Measurements from ENCODE around the gene CXCR1. TPM values are rescaled to one million over a fixed set of nuclear protein-coding genes. Genes with fewer than 3 reads are reported as not detected.
A peak's percentile ranks its signal among the peaks of the same experiment; 100 is the strongest.
"Not testable (repeated sequence)": the region's sequence is repeated elsewhere in the genome, so short reads cannot be mapped to it uniquely, and the experiment has no call there.

CXCR1 gene
- total RNA-seq, 1 donor from 2014 or later = not detected

DNA sequence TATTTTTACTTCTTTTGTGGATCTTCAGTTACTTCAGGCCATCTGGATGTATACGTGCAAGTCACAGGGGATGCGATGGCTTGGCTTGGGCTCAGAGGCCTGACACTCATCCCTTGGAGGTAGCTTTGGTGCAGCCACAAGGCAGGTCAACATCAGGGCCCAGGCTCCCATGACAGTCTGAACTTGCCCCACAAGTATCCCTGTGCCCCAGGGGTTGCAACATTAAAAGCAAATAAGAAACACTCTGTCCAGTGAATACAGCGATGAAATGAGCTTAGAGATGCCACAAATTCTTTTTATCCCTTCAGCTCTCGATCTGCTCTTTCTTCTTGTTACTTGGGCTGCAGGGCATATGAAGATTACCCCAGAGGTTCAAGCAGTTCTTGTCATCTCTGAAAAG lies 13.0 kb upstream of the CXCR1 start:
- no peak overlapping the region for H3K4me3 Mint-ChIP-seq (ENCODE audit: low read depth)
- no peaks in the 10 kb centered on the region for H3K4me1 Mint-ChIP-seq (ENCODE audit: low read depth)
- TF ChIP-seq CTCF (IDR thresholded peaks at IDR 0.05; ENCODE audit: unreplicated experiment) = no peak

GRCh38 chr2:218172845-218173244 lies 6.1 kb upstream of the CXCR1 start:
- TF ChIP-seq CTCF (IDR thresholded peaks at IDR 0.05; ENCODE audit: unreplicated experiment) = no peak
- peak overlapping the region; percentile 24 for H3K27ac Mint-ChIP-seq
- H3K36me3 Mint-ChIP-seq (ENCODE audit: insufficient read depth) = no peaks in the 10 kb centered on the region
- H3K27me3 Mint-ChIP-seq = peaks cover 7% of the 10 kb centered on the region
- H3K4me1 Mint-ChIP-seq (ENCODE audit: low read depth) = peaks cover 7% of the 10 kb centered on the region
- DNase-seq (ENCODE audit: low spot score, unreplicated experiment) = no peak
- no peak overlapping the region for H3K4me3 Mint-ChIP-seq (ENCODE audit: low read depth)
- H3K9me3 Mint-ChIP-seq (ENCODE audit: low read depth) = no peaks in the 10 kb centered on the region

More for the DNA sequence above, 13.0 kb upstream of the CXCR1 start:
- Mint-ChIP-seq H3K9me3 (ENCODE audit: low read depth) (no peaks in the 10 kb centered on the region), H3K27ac (no peak overlapping the region), H3K27me3 (peaks cover 15% of the 10 kb centered on the region), H3K36me3 (ENCODE audit: insufficient read depth) (no peaks in the 10 kb centered on the region)
- DNase-seq (ENCODE audit: low spot score, unreplicated experiment) = no peak

DNA sequence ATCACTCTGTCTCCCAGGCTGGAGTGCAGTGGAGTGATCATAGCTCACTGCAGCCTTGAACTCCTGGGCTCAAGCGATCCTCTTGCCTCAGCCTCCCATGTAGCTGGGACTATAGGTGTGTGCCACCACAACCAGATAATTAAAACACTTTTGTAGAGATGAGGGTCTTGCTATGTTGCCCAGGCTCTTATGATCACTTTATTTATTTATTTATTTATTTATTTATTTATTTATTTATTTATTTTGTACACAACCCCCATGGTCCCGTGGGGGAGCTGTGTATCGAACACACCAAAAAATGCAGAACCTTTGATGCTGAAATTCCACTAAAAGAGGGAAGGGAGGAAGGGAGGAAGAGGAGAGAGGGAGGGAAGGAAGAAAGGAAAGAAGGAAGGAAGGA lies 5.0 kb upstream of the CXCR1 start:
- peaks cover 10% of the 10 kb centered on the region for H3K27me3 Mint-ChIP-seq
- not testable (repeated sequence) for H3K36me3 Mint-ChIP-seq (ENCODE audit: insufficient read depth); DNase-seq (ENCODE audit: low spot score, unreplicated experiment); H3K27ac Mint-ChIP-seq; H3K9me3 Mint-ChIP-seq (ENCODE audit: low read depth); H3K4me3 Mint-ChIP-seq (ENCODE audit: low read depth); H3K4me1 Mint-ChIP-seq (ENCODE audit: low read depth)

DNA sequence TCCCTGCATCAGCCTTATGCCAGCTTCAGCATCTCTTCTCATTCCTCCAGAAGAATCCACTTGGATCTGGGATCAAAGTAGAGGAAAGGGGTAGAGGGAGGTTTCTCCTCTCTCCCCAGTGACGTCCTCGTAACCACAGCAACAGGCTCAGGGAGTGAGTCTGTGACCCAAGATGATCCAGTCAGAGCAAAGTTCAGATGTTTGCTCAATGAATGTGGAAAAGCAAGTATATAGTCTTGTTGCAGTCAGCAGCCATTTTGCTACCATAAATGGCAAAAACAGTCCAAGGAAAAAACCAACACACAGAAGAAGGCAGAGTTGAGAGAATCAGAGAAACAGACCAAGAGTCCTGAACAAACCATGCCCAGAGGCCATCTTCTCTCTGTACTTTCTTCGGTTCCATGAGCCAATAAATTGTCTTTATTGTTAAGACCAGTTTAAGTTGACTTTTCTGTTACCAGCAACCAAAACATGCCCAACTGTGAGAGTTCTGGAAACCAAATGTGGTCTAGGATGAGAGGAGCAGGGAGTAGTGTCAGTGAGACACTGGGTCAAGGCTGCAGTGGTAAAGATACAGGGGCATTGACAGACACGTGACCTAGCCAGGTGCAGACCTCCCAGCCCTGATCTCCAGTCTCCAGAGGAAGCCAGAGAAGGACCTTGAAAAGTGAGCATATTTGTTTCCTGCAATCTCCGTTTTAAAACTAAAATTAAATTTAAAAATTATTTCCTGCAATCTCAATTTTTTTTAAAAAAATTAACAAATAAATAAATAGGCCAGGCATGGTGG lies 3.2 kb upstream of the CXCR1 start:
- Mint-ChIP-seq H3K27ac (no peak overlapping the region), H3K36me3 (ENCODE audit: insufficient read depth) (no peaks in the 10 kb centered on the region), H3K4me3 (ENCODE audit: low read depth) (no peak overlapping the region), H3K27me3 (peaks cover 17% of the 10 kb centered on the region), H3K9me3 (ENCODE audit: low read depth) (no peaks in the 10 kb centered on the region), H3K4me1 (ENCODE audit: low read depth) (peaks cover 7% of the 10 kb centered on the region)
- TF ChIP-seq CTCF (IDR thresholded peaks at IDR 0.05; ENCODE audit: unreplicated experiment) = no peak
- no peak for DNase-seq (ENCODE audit: low spot score, unreplicated experiment)

GRCh38 chr2:218168635-218169462 lies 2.1 kb upstream of the CXCR1 start:
- Mint-ChIP-seq H3K4me1 (ENCODE audit: low read depth) (peaks cover 7% of the 10 kb centered on the region), H3K36me3 (ENCODE audit: insufficient read depth) (no peaks in the 10 kb centered on the region), H3K9me3 (ENCODE audit: low read depth) (no peaks in the 10 kb centered on the region), H3K27ac (no peak overlapping the region), H3K4me3 (ENCODE audit: low read depth) (no peak overlapping the region), H3K27me3 (peaks cover 28% of the 10 kb centered on the region)
- peak; percentile 53 for DNase-seq (ENCODE audit: low spot score, unreplicated experiment)
- peak; percentile 72 for TF ChIP-seq CTCF (IDR thresholded peaks at IDR 0.05; ENCODE audit: unreplicated experiment)
